ENCODE results near the gene SSBP3.
"Not testable (repeated sequence)": the region's sequence is repeated elsewhere in the genome, so short reads cannot be mapped to it uniquely, and the experiment has no call there.

Gene SSBP3

GRCh38 chr1:54406339-54407153, at the start of gene SSBP3:
TSS of gene SSBP3 (minus strand) at chr1:54406394.
- peak; percentile 62 for DNase-seq

- DNase-seq: no peak
Observed at GRCh38 chr1:54453509-54453908, 47.3 kb upstream of the SSBP3 start.

GRCh38 chr1:54453022-54453421, 46.8 kb upstream of the SSBP3 start:
- DNase-seq: no peak

- DNase-seq: not testable (repeated sequence)
Observed at GRCh38 chr1:54449431-54449830, 43.2 kb upstream of the SSBP3 start.

- not testable (repeated sequence) for DNase-seq
Observed at GRCh38 chr1:54448801-54449200, 42.6 kb upstream of the SSBP3 start.

- DNase-seq: not testable (repeated sequence)
Observed at GRCh38 chr1:54447081-54447480, 40.9 kb upstream of the SSBP3 start.

- no peak for DNase-seq
Observed at GRCh38 chr1:54442185-54442584, 36.0 kb upstream of the SSBP3 start.

- no peak for DNase-seq
Observed at GRCh38 chr1:54439550-54440223, 33.5 kb upstream of the SSBP3 start.

- DNase-seq: no peak
Observed at GRCh38 chr1:54437783-54438182, 31.6 kb upstream of the SSBP3 start.

GRCh38 chr1:54436826-54437225, 30.6 kb upstream of the SSBP3 start:
- no peak for DNase-seq

- DNase-seq: no peak
Observed at GRCh38 chr1:54429838-54430237, 23.6 kb upstream of the SSBP3 start.

GRCh38 chr1:54428837-54429518, 22.8 kb upstream of the SSBP3 start:
- no peak for DNase-seq

- DNase-seq: no peak
Observed at GRCh38 chr1:54425152-54425584, 19.0 kb upstream of the SSBP3 start.

GRCh38 chr1:54424398-54424797, 18.2 kb upstream of the SSBP3 start:
- no peak for DNase-seq

GRCh38 chr1:54421101-54421504, 14.9 kb upstream of the SSBP3 start:
- no peak for DNase-seq

GRCh38 chr1:54418598-54418997, 12.4 kb upstream of the SSBP3 start:
- DNase-seq: not testable (repeated sequence)

GRCh38 chr1:54417123-54417522, 10.9 kb upstream of the SSBP3 start:
- peak; percentile 18 for DNase-seq

- no peak for DNase-seq
Observed at GRCh38 chr1:54416435-54416834, 10.2 kb upstream of the SSBP3 start.

- no peak for DNase-seq
Observed at GRCh38 chr1:54415991-54416390, 9.8 kb upstream of the SSBP3 start.

- DNase-seq: no peak
Observed at GRCh38 chr1:54415533-54415932, 9.3 kb upstream of the SSBP3 start.

GRCh38 chr1:54413732-54414131, 7.5 kb upstream of the SSBP3 start:
- DNase-seq: no peak

GRCh38 chr1:54413295-54413694, 7.1 kb upstream of the SSBP3 start:
- DNase-seq: no peak

GRCh38 chr1:54410359-54410758, 4.2 kb upstream of the SSBP3 start:
- DNase-seq: no peak

All from KG1 (cell line).